K562 (cell line): ENCODE results near the gene HTR4. TPM values are rescaled to one million over a fixed set of nuclear protein-coding genes. Genes with fewer than 3 reads are reported as not detected.

Source experiments
- AFF1 ChIP-seq, 2 experiments: fragments of 450-650 bp; IDR thresholded peaks; 2 replicates each; pipeline ENCODE4 v1.6.1; 2018; ENCODE audit warnings: mild to moderate bottlenecking in 2 of 2, low read depth in 1 of 2; ENCODE audit not compliant: partially characterized antibody in 2 of 2
- ATF2 ChIP-seq: sonication (generic); formaldehyde crosslinking; IDR thresholded peaks from 2 replicates; pipeline ENCODE4 v1.8.1; 2022; ENCODE audit warnings: missing genetic modification reagents
- ATF7 ChIP-seq: fragments of 450-650 bp; IDR thresholded peaks from 2 replicates; pipeline ENCODE4 v1.7.1; 2014; ENCODE audit warnings: mild to moderate bottlenecking, moderate library complexity
- CHD1 ChIP-seq: fragments of 200-600 bp; sonication (generic); IDR thresholded peaks from one replicate; pipeline ENCODE4 v1.6.1; 2012; ENCODE audit warnings: mild to moderate bottlenecking, moderate library complexity, low read length, inconsistent platforms
- CREM ChIP-seq: IDR thresholded peaks from 2 replicates; pipeline ENCODE4 v1.6.1; 2014; ENCODE audit warnings: antibody characterized with exemption, low read depth
- CSDE1 ChIP-seq, 2 experiments: fragments of 450-650 bp; IDR thresholded peaks; 2 replicates each; pipeline ENCODE4 v1.6.1; 2016; ENCODE audit warnings: mild to moderate bottlenecking in 1 of 2
- FOS ChIP-seq: IDR thresholded peaks from 3 replicates; pipeline ENCODE4 v1.6.1; 2011; ENCODE audit not compliant: insufficient read length; ENCODE audit errors: extremely low read depth
- MCM3 ChIP-seq: fragments of 450-650 bp; IDR thresholded peaks from 2 replicates; pipeline ENCODE4 v1.6.1; 2016
- MTA2 ChIP-seq: fragments of 450-650 bp; IDR thresholded peaks from 2 replicates; pipeline ENCODE4 v1.6.1; 2016; ENCODE audit warnings: low read depth
- MTF1 ChIP-seq: fragments of 250-450 bp; sonication (Bioruptor Pico); IDR thresholded peaks from 2 replicates; pipeline ENCODE4 v1.9.0; 2021; ENCODE audit warnings: moderate library complexity, mild to moderate bottlenecking, inconsistent platforms, borderline replicate concordance
- PHB ChIP-seq: fragments of 250-450 bp; sonication (Bioruptor Pico); IDR thresholded peaks from 2 replicates; pipeline ENCODE4 v1.5.0; 2021
- RBM39 ChIP-seq: fragments of 200-400 bp; formaldehyde crosslinking; optimal IDR thresholded peaks from 2 replicates; pipeline ENCODE3; 2018; ENCODE audit warnings: low read depth, low read length
- RERE ChIP-seq: sonication (generic); formaldehyde crosslinking; IDR thresholded peaks from 2 replicates; pipeline ENCODE4 v1.8.0; 2023; ENCODE audit warnings: missing genetic modification reagents, mild to moderate bottlenecking, borderline replicate concordance
- THAP7 ChIP-seq: fragments of 250-450 bp; sonication (Bioruptor Pico); IDR thresholded peaks from 2 replicates; pipeline ENCODE4 v1.5.0; 2021
- U2AF2 ChIP-seq: fragments of 200-400 bp; formaldehyde crosslinking; optimal IDR thresholded peaks from 2 replicates; pipeline ENCODE3; 2017; ENCODE audit warnings: low read depth, mild to moderate bottlenecking, low read length
- ZNF75A ChIP-seq: fragments of 450-650 bp; formaldehyde crosslinking; IDR thresholded peaks from 2 replicates; pipeline ENCODE4 v1.4.0; 2020; ENCODE audit warnings: mild to moderate bottlenecking
- polyA plus RNA-seq, 8 experiments: library from polyadenylated mRNA; depleted of rRNA in 4 of 8; stranded (reverse) in 5 of 8; unstranded in 3 of 8; fragments of >200 nt; fragmentation: Nextera tagmentation in 2 of 8; fragmentation: Illumina TruSeq in 1 of 8; extraction: Ambion mirVana in 2 of 8; extraction: Trizol in 1 of 8; gene quantifications; 2 replicates each; pipeline versions ENCODE4 v1.2.1 to v1.2.3, GENCODE V29; 2011 to 2014; ENCODE audit warnings: inconsistent platforms in 1 of 8, missing spikeins in 1 of 8
- total RNA-seq, 7 experiments: library from RNA; depleted of rRNA in 6 of 7; stranded (reverse); fragments of >200 nt in 6 of 7; fragmentation: Illumina TruSeq in 2 of 7; extraction: Trizol in 2 of 7; gene quantifications; 2 replicates each; pipeline versions ENCODE4 v1.2.1 to v1.2.3, GENCODE V29; 2011 to 2021; ENCODE audit warnings: low replicate concordance in 1 of 7

The HTR4 gene
- total and polyA plus RNA-seq, 9 of the 15 experiments (the other 6 are each of a cell fraction or from before 2014, with no cell fraction given), result 0.13 TPM; not detected in 8

- TF ChIP-seq AFF1 (IDR thresholded peaks at IDR 0.05; ENCODE audit: low read depth in 1 of 2, partially characterized antibody in 2 of 2) (peak in 1 of 2 experiments; percentile 38), RERE (CRISPR knock-in tag) (no peak), MCM3 (no peak), CHD1 (no peak), MTF1 (no peak), U2AF2 (no peak), ATF2 (CRISPR knock-in tag) (no peak), PHB (no peak), ATF7 (peak; percentile 78), MTA2 (peak; percentile 91), FOS (no peak), ZNF75A (CRISPR knock-in tag) (no peak), THAP7 (CRISPR knock-in tag) (no peak), CSDE1 (IDR thresholded peaks at IDR 0.05) (no peak), CREM (0 out of 2 replicates have a peak, but pooled peaks have one; percentile 24), RBM39 (no peak)
These were observed 28.0 kb upstream of the HTR4 start (continued) for GRCh38 chr5:148682058-148683026.
